Panc1 (cell line): ENCODE data around the gene CCDC34. TPM values are rescaled to one million over a fixed set of nuclear protein-coding genes. Genes with fewer than 3 reads are reported as not detected.

Source experiments
- ATAC-seq: fragments of 200-7000 bp; cut with Tn5 transposase; 2 replicates; pipeline ENCODE4 v1.9.1; 2020; ENCODE audit warnings: mild to moderate bottlenecking, moderate library complexity
- BruUV-seq: library from RNA; stranded (reverse); fragments of 400-500 nt; replicated peaks from 2 replicates; lab custom pipeline; 2021; lab: Mats Ljungman, UMichigan
- CTCF ChIA-PET: fragments of 300-600 bp; sonication (Branson Sonifier 250); formaldehyde crosslinking; loops from one replicate; lab custom pipeline; 2022; ENCODE audit warnings: antibody characterized with exemption; lab: Charles Lee
- POLR2A ChIA-PET: fragments of 300-600 bp; sonication (Branson Sonifier 250); formaldehyde crosslinking; loops from one replicate; lab custom pipeline; 2022; ENCODE audit warnings: antibody characterized with exemption; lab: Charles Lee
- DNase-seq: peaks from one replicate; pipeline ENCODE4 v3.0.0-alpha.2; 2010; ENCODE audit warnings: low read depth, low spot score
- H3K27ac ChIP-seq: 2 replicates; pipeline ENCODE4 v1.5.1; 2011; ENCODE audit warnings: mild to moderate bottlenecking, low read length, inconsistent platforms
- H3K27me3 ChIP-seq: fragments of 200-500 bp; sonication (Bioruptor generic); 2 replicates; pipeline ENCODE4 v1.6.0; 2014; ENCODE audit warnings: low read length, inconsistent platforms; ENCODE audit not compliant: control insufficient read depth, insufficient read depth
- H3K36me3 ChIP-seq: fragments of 200-500 bp; sonication (Bioruptor generic); 2 replicates; pipeline ENCODE4 v1.5.1; 2014; ENCODE audit warnings: inconsistent platforms, mild to moderate bottlenecking, low read length, moderate library complexity; ENCODE audit not compliant: control insufficient read depth, insufficient read depth
- H3K4me1 ChIP-seq: 2 replicates; pipeline ENCODE4 v1.5.1; 2011; ENCODE audit warnings: inconsistent platforms, mild to moderate bottlenecking, low read length, moderate library complexity; ENCODE audit not compliant: control insufficient read depth, insufficient read depth
- H3K4me3 ChIP-seq, 2 experiments: 2 replicates each; pipeline ENCODE4 v1.5.1; 2011 to 2012; ENCODE audit warnings: low read depth in 2 of 2, low read length in 2 of 2, mild to moderate bottlenecking in 2 of 2, inconsistent platforms in 1 of 2, moderate library complexity in 1 of 2
- H3K9me3 ChIP-seq: fragments of 200-500 bp; sonication (Bioruptor generic); 2 replicates; pipeline ENCODE4 v1.5.1; 2014; ENCODE audit warnings: low read depth, mild to moderate bottlenecking, inconsistent platforms, low read length, moderate library complexity; ENCODE audit not compliant: control insufficient read depth, insufficient read depth
- CTCF ChIP-seq: fragments of 450-650 bp; IDR thresholded peaks from 2 replicates; pipeline ENCODE4 v1.5.1; 2017; ENCODE audit warnings: mild to moderate bottlenecking
- POLR2AphosphoS5 ChIP-seq: IDR thresholded peaks from 2 replicates; pipeline ENCODE4 v1.6.1; 2012; ENCODE audit warnings: mild to moderate bottlenecking, low read depth, low read length, moderate library complexity
- SIN3A ChIP-seq: IDR thresholded peaks from 2 replicates; pipeline ENCODE4 v1.6.1; 2012; ENCODE audit warnings: low read depth, mild to moderate bottlenecking, low read length, moderate library complexity, borderline replicate concordance; ENCODE audit not compliant: insufficient read depth
- TCF7L2 ChIP-seq: IDR thresholded peaks from 2 replicates; pipeline ENCODE4 v1.6.1; 2011; ENCODE audit warnings: mild to moderate bottlenecking, low read depth, low read length, inconsistent platforms
- in situ Hi-C: cut with HindIII; loops from 2 replicates; pipeline ENCODE4 v1.10.0; 2016; ENCODE audit warnings: low sequenced_read_pairs, low pct_unique_long_range_greater_than_20kb
- intact Hi-C: fragments of 100-400 bp; cut with micrococcal nuclease; formaldehyde crosslinking; loops from one replicate; pipeline ENCODE4 v1.10.0; 2022; ENCODE audit not compliant: unreplicated experiment
- total RNA-seq: library from RNA; stranded (reverse); gene quantifications from one replicate; pipeline ENCODE4 v1.2.1, GENCODE V29; 2021; ENCODE audit not compliant: unreplicated experiment
- TF ChIP-seq, protein P1 (sequence below), 2 experiments: IDR thresholded peaks; 2 replicates each; pipeline ENCODE4 v1.6.1; 2011 to 2012; ENCODE audit warnings: low read depth in 2 of 2, control low read depth in 1 of 2, low read length in 1 of 2, mild to moderate bottlenecking in 1 of 2, moderate library complexity in 1 of 2; ENCODE audit not compliant: insufficient read depth in 1 of 2

CCDC34 gene
- total RNA-seq, 1 experiment from 2014 or later, result 28.3 TPM

DNA sequence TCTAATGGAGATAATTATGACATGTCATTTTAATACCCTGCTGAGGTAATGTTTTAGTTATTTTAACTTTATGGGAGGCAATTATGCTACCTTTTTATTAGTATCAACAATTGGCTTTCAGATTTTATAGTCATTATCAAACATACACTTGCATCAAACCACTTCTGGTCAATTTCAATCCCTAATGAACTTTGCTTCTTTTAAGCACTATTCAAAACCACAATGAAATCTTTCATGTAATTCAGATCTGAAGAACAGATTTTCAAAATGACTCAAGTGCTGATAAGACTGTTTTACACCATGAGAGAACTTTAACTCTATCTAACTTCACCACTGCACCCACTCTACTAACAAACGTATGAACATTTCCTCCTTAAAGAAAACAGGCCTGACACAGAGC lies 25.9 kb upstream of the CCDC34 start:
- TF ChIP-seq POLR2AphosphoS5 (no peak), CTCF (no peak), TCF7L2 (0 out of 2 replicates have a peak, but pooled peaks have one; percentile 49)
- Histone ChIP-seq H3K4me1 (peaks cover 67% of the 10 kb centered on the region), H3K4me3 (no peak overlapping the region), H3K27ac (peak overlapping the region; percentile 12; the same call in 1 of the 2 replicates), H3K27me3 (no peaks in the 10 kb centered on the region), H3K36me3 (peaks cover 13% of the 10 kb centered on the region), H3K9me3 (no peaks in the 10 kb centered on the region)
- ATAC-seq (peak; percentile 33; the same call in 1 of the 2 replicates), DNase-seq (no peak)
- in situ Hi-C loops (no loop called here), intact Hi-C loops (no loop called here)
- no TSS peak for BruUV-seq
- POLR2A ChIA-PET, result no interaction called here
- CTCF ChIA-PET, result no interaction called here

GRCh38 chr11:27388001-27388400 lies 25.0 kb upstream of the CCDC34 start:
- Histone ChIP-seq H3K36me3 (peaks cover 20% of the 10 kb centered on the region), H3K4me3 (no peak overlapping the region), H3K4me1 (peaks cover 64% of the 10 kb centered on the region), H3K9me3 (no peaks in the 10 kb centered on the region), H3K27ac (peak overlapping the region; percentile 1; the same call in 1 of the 2 replicates), H3K27me3 (no peaks in the 10 kb centered on the region)
- ATAC-seq, result no peak
- in situ Hi-C loops, result no loop called here
- ChIA-PET CTCF (no interaction called here), POLR2A (no interaction called here)
- TF ChIP-seq CTCF, result no peak
- intact Hi-C loops, result no loop called here
- no peak for DNase-seq
- BruUV-seq, result no TSS peak

DNA sequence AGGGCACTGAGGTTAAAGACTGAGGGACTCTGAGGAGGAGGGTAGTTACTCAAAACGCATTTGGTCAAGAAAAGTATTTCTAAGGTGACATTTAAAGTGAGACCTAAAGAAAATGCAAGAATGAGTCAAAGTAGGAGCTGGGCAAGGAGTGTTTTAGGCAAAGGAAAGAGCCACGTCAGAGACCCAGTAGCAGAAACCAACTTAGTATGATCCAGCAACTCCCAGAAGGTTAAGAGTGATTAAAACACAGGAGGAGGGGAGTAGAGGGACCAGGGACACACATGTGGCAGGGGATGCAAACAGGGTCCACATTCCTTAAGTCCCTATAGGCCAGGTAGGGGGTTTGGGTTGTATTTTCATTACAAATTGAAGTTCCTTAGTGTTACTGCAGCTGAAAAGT lies 24.3 kb upstream of the CCDC34 start:
- Histone ChIP-seq H3K27ac (0 out of 2 replicates have a peak overlapping the region, but pooled peaks have one; percentile 1), H3K36me3 (peaks cover 20% of the 10 kb centered on the region), H3K4me3 (no peak overlapping the region), H3K27me3 (no peaks in the 10 kb centered on the region), H3K4me1 (peaks cover 57% of the 10 kb centered on the region), H3K9me3 (no peaks in the 10 kb centered on the region)
- ATAC-seq (no peak), DNase-seq (no peak)
- TF ChIP-seq, protein P1, sequence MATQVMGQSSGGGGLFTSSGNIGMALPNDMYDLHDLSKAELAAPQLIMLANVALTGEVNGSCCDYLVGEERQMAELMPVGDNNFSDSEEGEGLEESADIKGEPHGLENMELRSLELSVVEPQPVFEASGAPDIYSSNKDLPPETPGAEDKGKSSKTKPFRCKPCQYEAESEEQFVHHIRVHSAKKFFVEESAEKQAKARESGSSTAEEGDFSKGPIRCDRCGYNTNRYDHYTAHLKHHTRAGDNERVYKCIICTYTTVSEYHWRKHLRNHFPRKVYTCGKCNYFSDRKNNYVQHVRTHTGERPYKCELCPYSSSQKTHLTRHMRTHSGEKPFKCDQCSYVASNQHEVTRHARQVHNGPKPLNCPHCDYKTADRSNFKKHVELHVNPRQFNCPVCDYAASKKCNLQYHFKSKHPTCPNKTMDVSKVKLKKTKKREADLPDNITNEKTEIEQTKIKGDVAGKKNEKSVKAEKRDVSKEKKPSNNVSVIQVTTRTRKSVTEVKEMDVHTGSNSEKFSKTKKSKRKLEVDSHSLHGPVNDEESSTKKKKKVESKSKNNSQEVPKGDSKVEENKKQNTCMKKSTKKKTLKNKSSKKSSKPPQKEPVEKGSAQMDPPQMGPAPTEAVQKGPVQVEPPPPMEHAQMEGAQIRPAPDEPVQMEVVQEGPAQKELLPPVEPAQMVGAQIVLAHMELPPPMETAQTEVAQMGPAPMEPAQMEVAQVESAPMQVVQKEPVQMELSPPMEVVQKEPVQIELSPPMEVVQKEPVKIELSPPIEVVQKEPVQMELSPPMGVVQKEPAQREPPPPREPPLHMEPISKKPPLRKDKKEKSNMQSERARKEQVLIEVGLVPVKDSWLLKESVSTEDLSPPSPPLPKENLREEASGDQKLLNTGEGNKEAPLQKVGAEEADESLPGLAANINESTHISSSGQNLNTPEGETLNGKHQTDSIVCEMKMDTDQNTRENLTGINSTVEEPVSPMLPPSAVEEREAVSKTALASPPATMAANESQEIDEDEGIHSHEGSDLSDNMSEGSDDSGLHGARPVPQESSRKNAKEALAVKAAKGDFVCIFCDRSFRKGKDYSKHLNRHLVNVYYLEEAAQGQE (IDR thresholded peaks at IDR 0.05; ENCODE audit: insufficient read depth in 1 of 2, low read depth in 2 of 2, low read length in 1 of 2), result no peak
- TF ChIP-seq POLR2AphosphoS5 (no peak), TCF7L2 (no peak), SIN3A (no peak), CTCF (no peak)
- intact Hi-C loops (no loop called here), in situ Hi-C loops (no loop called here)
- ChIA-PET POLR2A (no interaction called here), CTCF (no interaction called here)
- BruUV-seq, result no TSS peak
